ENCODE data around the gene DPEP2.
"Not testable (repeated sequence)": the region's sequence is repeated elsewhere in the genome, so short reads cannot be mapped to it uniquely, and the experiment has no call there.

DPEP2 gene

GRCh38 chr16:67999985-68000384 lies 701 bp upstream of the DPEP2 start:
- H3K36me3 Mint-ChIP-seq (ENCODE audit: insufficient read depth) = peaks cover 7% of the 10 kb centered on the region
- H3K9me3 Mint-ChIP-seq = no peaks in the 10 kb centered on the region
- peak overlapping the region; percentile 86 for H3K27ac Mint-ChIP-seq (ENCODE audit: low read depth)
- peak overlapping the region; percentile 84 for H3K4me3 Mint-ChIP-seq
- DNase-seq (ENCODE audit: low spot score in 2 of 2) (no peak), ATAC-seq (replicated peaks; ENCODE audit: extremely low read depth, poor library complexity, severe bottlenecking) (no peak)
- H3K4me1 Mint-ChIP-seq = peaks cover 38% of the 10 kb centered on the region
- no peaks in the 10 kb centered on the region for H3K27me3 Mint-ChIP-seq

GRCh38 chr16:67998231-67998778 lies 979 bp downstream of the DPEP2 start:
- not testable (repeated sequence) for ATAC-seq (replicated peaks; ENCODE audit: extremely low read depth, poor library complexity, severe bottlenecking); H3K9me3 Mint-ChIP-seq; DNase-seq (ENCODE audit: low spot score in 2 of 2); H3K27me3 Mint-ChIP-seq; H3K27ac Mint-ChIP-seq (ENCODE audit: low read depth); H3K36me3 Mint-ChIP-seq (ENCODE audit: insufficient read depth)
- peak overlapping the region; percentile 84 for H3K4me3 Mint-ChIP-seq
- peaks cover 42% of the 10 kb centered on the region for H3K4me1 Mint-ChIP-seq

- H3K4me1 Mint-ChIP-seq = peaks cover 41% of the 10 kb centered on the region
- no peaks in the 10 kb centered on the region for H3K9me3 Mint-ChIP-seq
- H3K27ac Mint-ChIP-seq (ENCODE audit: low read depth) = no peak overlapping the region
- no peak for ATAC-seq (replicated peaks; ENCODE audit: extremely low read depth, poor library complexity, severe bottlenecking)
- H3K36me3 Mint-ChIP-seq (ENCODE audit: insufficient read depth) = peaks cover 12% of the 10 kb centered on the region
- no peaks in the 10 kb centered on the region for H3K27me3 Mint-ChIP-seq
- DNase-seq (ENCODE audit: low spot score in 2 of 2) = no peak
- H3K4me3 Mint-ChIP-seq = no peak overlapping the region
These were observed 2.6 kb downstream of the DPEP2 start for GRCh38 chr16:67996666-67997065.

DNA sequence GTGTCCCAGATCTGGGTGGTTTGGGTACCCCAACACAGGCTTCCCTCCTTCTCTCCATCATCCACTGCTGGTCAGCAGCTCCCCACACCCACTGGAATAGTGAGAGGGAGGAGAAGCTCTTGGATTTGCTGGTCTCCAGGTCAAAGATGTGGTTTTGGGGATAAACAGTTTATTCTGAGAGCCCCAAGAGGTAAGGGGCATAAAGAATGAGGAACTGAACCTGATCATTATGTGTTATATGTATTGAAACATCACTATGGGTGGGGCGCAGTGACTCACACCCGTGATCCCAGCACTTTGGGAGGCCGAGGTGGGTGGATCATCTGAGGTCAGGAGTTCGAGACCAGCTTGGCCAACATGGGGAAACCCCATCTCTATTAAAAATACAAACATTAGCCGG lies 3.9 kb downstream of the DPEP2 start:
- H3K27ac Mint-ChIP-seq (ENCODE audit: low read depth) = peak overlapping the region; percentile 55
- H3K4me3 Mint-ChIP-seq = peak overlapping the region; percentile 31
- H3K27me3 Mint-ChIP-seq = no peaks in the 10 kb centered on the region
- ATAC-seq (replicated peaks; ENCODE audit: extremely low read depth, poor library complexity, severe bottlenecking) (no peak), DNase-seq (ENCODE audit: low spot score in 2 of 2) (no peak)
- peaks cover 32% of the 10 kb centered on the region for H3K4me1 Mint-ChIP-seq
- H3K36me3 Mint-ChIP-seq (ENCODE audit: insufficient read depth) = peaks cover 13% of the 10 kb centered on the region
- H3K9me3 Mint-ChIP-seq = no peaks in the 10 kb centered on the region

- peak overlapping the region; percentile 91 for H3K27ac Mint-ChIP-seq (ENCODE audit: low read depth)
- H3K4me3 Mint-ChIP-seq = peak overlapping the region; percentile 75
- H3K9me3 Mint-ChIP-seq; H3K36me3 Mint-ChIP-seq (ENCODE audit: insufficient read depth); H3K27me3 Mint-ChIP-seq; DNase-seq (ENCODE audit: low spot score in 2 of 2); ATAC-seq (replicated peaks; ENCODE audit: extremely low read depth, poor library complexity, severe bottlenecking): not testable (repeated sequence)
- peaks cover 18% of the 10 kb centered on the region for H3K4me1 Mint-ChIP-seq
These were observed 5.3 kb downstream of the DPEP2 start for GRCh38 chr16:67994040-67994408.

DNA sequence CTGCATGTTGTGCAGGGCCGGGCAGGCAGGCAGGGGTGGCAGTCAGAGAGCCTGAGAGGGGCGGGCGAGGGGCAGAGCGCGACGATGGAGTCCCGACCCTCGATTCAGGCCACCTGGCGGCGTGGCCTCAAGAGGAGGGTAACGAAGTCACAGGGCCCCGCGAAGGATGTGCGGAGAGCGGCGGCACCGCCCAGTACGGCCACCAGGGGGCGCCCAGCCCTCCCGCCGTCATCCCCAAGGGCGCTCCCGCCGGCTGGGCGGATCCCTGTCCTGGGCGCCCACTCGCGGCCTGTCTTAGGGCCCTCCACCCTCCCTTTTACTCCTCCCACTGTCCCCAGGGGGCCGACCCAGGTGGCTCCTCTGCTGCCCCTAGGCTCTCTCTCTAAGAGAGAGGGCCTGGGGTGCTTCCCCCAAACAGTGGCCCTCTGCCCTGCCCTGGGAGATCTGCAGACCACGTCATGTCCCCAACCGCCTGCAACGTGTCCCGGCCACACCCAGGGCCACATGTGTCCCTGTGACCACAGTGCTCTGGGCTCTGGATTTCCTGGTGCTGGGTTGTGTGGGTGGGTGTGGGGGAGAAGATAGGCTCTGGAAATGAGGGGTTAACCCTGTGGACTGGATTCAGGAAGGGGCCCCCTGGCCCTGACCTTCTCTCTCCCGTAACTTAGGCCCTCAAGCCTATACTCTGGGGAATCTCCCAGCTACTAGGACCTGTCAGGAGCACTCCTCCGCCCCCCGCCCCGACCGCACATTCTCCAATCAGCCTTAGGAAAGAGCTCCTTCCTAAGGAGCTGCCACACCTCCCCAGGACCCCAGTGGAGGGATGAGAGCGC lies 5.9 kb downstream of the DPEP2 start:
- peak overlapping the region; percentile 91 for H3K27ac Mint-ChIP-seq (ENCODE audit: low read depth)
- peak; percentile 84 for ATAC-seq (replicated peaks; ENCODE audit: extremely low read depth, poor library complexity, severe bottlenecking)
- H3K36me3 Mint-ChIP-seq (ENCODE audit: insufficient read depth) = peaks cover 8% of the 10 kb centered on the region
- peaks cover 15% of the 10 kb centered on the region for H3K4me1 Mint-ChIP-seq
- peak; percentile 74 to 76 for DNase-seq (ENCODE audit: low spot score in 2 of 2)
- H3K4me3 Mint-ChIP-seq = peak overlapping the region; percentile 75
- no peaks in the 10 kb centered on the region for H3K9me3 Mint-ChIP-seq
- no peaks in the 10 kb centered on the region for H3K27me3 Mint-ChIP-seq

DNA sequence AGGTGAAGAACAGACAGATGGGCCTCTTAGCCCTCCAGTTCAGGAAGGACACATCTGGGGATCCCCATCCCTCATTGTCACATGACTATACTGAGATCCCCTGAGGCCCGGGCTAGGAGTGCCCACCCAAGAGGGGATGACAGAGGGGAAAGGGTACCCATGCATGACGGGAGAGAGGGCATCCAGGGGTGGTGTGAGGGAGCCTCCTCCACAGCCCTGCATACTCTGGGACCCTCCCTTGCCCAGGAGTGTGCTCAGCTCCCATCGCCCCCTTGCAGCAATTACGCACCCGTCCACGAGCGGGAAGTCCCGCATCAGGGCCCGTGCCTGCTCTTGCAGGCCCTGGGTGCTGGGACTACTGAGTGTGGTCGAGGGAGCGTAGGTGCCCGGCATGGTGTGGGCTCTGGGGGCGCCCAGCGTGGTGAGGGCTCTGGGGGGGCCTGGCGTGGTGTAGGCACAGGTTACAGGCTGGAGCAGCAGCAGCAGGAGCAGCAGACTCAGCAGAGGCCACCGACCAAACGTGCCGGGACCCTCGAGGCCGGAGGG lies 6.5 kb downstream of the DPEP2 start:
- peaks cover 8% of the 10 kb centered on the region for H3K36me3 Mint-ChIP-seq (ENCODE audit: insufficient read depth)
- no peak for ATAC-seq (replicated peaks; ENCODE audit: extremely low read depth, poor library complexity, severe bottlenecking)
- peak overlapping the region; percentile 84 for H3K27ac Mint-ChIP-seq (ENCODE audit: low read depth)
- peaks cover 18% of the 10 kb centered on the region for H3K4me1 Mint-ChIP-seq
- H3K9me3 Mint-ChIP-seq = no peaks in the 10 kb centered on the region
- DNase-seq (ENCODE audit: low spot score in 2 of 2) = no peak
- no peaks in the 10 kb centered on the region for H3K27me3 Mint-ChIP-seq
- H3K4me3 Mint-ChIP-seq = peak overlapping the region; percentile 75

DNA sequence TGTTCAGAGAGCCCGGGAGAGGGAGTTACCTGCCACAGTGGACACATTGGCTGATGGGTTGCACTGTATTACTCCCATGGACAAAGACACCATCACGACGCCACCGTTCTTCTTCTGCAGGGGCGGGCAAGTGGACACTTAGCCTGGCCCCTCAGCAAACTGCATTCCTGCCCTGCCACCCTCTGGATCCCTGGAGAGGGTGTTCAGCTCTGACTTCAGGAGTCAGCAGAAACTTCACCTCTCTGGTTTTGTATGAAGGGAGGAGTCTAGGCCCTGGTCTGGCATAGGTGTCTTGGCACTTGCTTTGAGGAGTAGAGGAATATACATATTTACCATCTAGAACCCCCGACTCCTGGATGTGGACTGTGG lies 9.3 kb downstream of the DPEP2 start:
- DNase-seq (ENCODE audit: low spot score in 2 of 2) (no peak), ATAC-seq (replicated peaks; ENCODE audit: extremely low read depth, poor library complexity, severe bottlenecking) (no peak)
- Mint-ChIP-seq H3K4me1 (peaks cover 16% of the 10 kb centered on the region), H3K36me3 (ENCODE audit: insufficient read depth) (peaks cover 9% of the 10 kb centered on the region), H3K27me3 (no peaks in the 10 kb centered on the region), H3K9me3 (no peaks in the 10 kb centered on the region), H3K27ac (ENCODE audit: low read depth) (no peak overlapping the region), H3K4me3 (no peak overlapping the region)

GRCh38 chr16:67989322-67990017 lies 9.8 kb downstream of the DPEP2 start:
- no peak overlapping the region for H3K27ac Mint-ChIP-seq (ENCODE audit: low read depth)
- no peak for ATAC-seq (replicated peaks; ENCODE audit: extremely low read depth, poor library complexity, severe bottlenecking)
- DNase-seq (ENCODE audit: low spot score in 2 of 2) = no peak
- H3K4me1 Mint-ChIP-seq = peaks cover 20% of the 10 kb centered on the region
- no peaks in the 10 kb centered on the region for H3K9me3 Mint-ChIP-seq
- peaks cover 9% of the 10 kb centered on the region for H3K36me3 Mint-ChIP-seq (ENCODE audit: insufficient read depth)
- H3K4me3 Mint-ChIP-seq = no peak overlapping the region
- H3K27me3 Mint-ChIP-seq = no peaks in the 10 kb centered on the region

DNA sequence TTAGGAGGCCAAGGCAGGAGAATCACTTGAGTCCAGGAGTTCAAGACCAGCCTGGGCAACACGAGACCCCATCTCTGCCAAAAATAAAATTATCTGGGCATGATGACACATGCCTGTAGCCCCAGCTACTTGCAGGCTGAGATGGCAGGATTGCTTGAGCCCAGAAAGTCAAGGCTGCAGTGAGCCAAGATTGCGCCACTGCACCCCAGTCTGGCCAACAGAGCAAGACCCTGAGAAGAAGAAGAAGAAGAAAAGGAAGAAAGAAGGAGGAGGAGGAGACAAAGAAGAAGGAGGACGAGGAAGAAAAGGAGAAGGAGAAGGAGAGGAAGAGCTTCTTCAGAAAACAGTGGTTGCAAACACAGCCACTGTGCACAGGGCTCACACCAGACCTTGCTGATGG lies 10.6 kb downstream of the DPEP2 start:
- H3K4me3 Mint-ChIP-seq = no peak overlapping the region
- peaks cover 7% of the 10 kb centered on the region for H3K36me3 Mint-ChIP-seq (ENCODE audit: insufficient read depth)
- no peak for ATAC-seq (replicated peaks; ENCODE audit: extremely low read depth, poor library complexity, severe bottlenecking)
- peak overlapping the region; percentile 69 for H3K27ac Mint-ChIP-seq (ENCODE audit: low read depth)
- H3K4me1 Mint-ChIP-seq = peaks cover 16% of the 10 kb centered on the region
- DNase-seq (ENCODE audit: low spot score in 2 of 2) = no peak
- no peaks in the 10 kb centered on the region for H3K9me3 Mint-ChIP-seq
- H3K27me3 Mint-ChIP-seq = no peaks in the 10 kb centered on the region

- ATAC-seq (replicated peaks; ENCODE audit: extremely low read depth, poor library complexity, severe bottlenecking) (no peak), DNase-seq (ENCODE audit: low spot score in 2 of 2) (no peak)
- no peaks in the 10 kb centered on the region for H3K9me3 Mint-ChIP-seq
- H3K36me3 Mint-ChIP-seq (ENCODE audit: insufficient read depth) = peaks cover 4% of the 10 kb centered on the region
- H3K4me3 Mint-ChIP-seq = no peak overlapping the region
- H3K27me3 Mint-ChIP-seq = no peaks in the 10 kb centered on the region
- H3K27ac Mint-ChIP-seq (ENCODE audit: low read depth) = peak overlapping the region; percentile 69
- H3K4me1 Mint-ChIP-seq = peaks cover 17% of the 10 kb centered on the region
These were observed 11.7 kb downstream of the DPEP2 start for GRCh38 chr16:67987460-67988160.

GRCh38 chr16:67986949-67987348 lies 12.3 kb downstream of the DPEP2 start:
- H3K36me3 Mint-ChIP-seq (ENCODE audit: insufficient read depth) = peaks cover 4% of the 10 kb centered on the region
- H3K27ac Mint-ChIP-seq (ENCODE audit: low read depth) = no peak overlapping the region
- ATAC-seq (replicated peaks; ENCODE audit: extremely low read depth, poor library complexity, severe bottlenecking) = no peak

More at GRCh38 chr16:67986949-67987348, 12.3 kb downstream of the DPEP2 start:
- no peaks in the 10 kb centered on the region for H3K27me3 Mint-ChIP-seq
- DNase-seq (ENCODE audit: low spot score in 2 of 2) = no peak
- no peaks in the 10 kb centered on the region for H3K9me3 Mint-ChIP-seq
- H3K4me1 Mint-ChIP-seq = peaks cover 17% of the 10 kb centered on the region
- no peak overlapping the region for H3K4me3 Mint-ChIP-seq
